ENCODE measurements around the gene PRDM16. TPM values are rescaled to one million over a fixed set of nuclear protein-coding genes. Genes with fewer than 3 reads are reported as not detected.

Gene PRDM16
- polyA plus RNA-seq, 1 donor from 2014 or later = 0.21 TPM

DNA sequence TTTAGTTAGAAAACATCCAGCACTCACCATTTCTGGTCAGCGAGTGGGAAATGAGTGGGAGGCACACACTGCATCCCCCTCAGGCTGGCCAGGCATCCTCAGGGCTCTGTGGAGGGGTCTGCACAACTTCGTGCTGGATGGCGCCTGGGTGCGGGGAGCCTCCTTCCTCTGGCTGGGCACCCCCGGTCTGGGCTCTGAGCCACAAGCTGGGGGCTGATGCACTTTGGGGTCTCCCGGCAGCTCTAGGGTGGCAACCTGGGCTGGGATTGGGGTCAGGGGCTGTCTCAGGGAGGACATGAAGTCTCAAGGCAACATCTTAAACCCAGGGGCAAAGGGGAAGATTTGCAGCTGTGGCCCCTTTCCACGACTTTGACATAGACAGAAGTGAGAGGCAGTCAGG lies 23.5 kb downstream of the PRDM16 start:
- no peaks in the 10 kb centered on the region for H3K9me2 ChIP-seq (ENCODE audit: insufficient read depth, low read length)
- H3K79me2 ChIP-seq (replicated peaks; ENCODE audit: insufficient read depth, low read length) = peaks cover 73% of the 10 kb centered on the region
- H3K27ac ChIP-seq (ENCODE audit: low read length) = no peak overlapping the region
- no peaks in the 10 kb centered on the region for H3K27me3 ChIP-seq (ENCODE audit: insufficient read depth, low read depth, low read length)
- no peak overlapping the region for H2AFZ ChIP-seq (ENCODE audit: low read depth, low read length)
- no peaks in the 10 kb centered on the region for H3K9me3 ChIP-seq (ENCODE audit: low read length)
- no peaks in the 10 kb centered on the region for H3K36me3 ChIP-seq (ENCODE audit: insufficient read depth, low read length)
- TF ChIP-seq POLR2AphosphoS5 (IDR thresholded peaks at IDR 0.05) (no peak), MXI1 (conservative IDR thresholded peaks at IDR 0.05; ENCODE audit: poor library complexity, severe bottlenecking) (no peak), TAF1 (IDR thresholded peaks at IDR 0.05; ENCODE audit: low read depth) (no peak), SMC3 (conservative IDR thresholded peaks at IDR 0.05; ENCODE audit: poor library complexity) (no peak), EP300 (conservative IDR thresholded peaks at IDR 0.05; ENCODE audit: poor library complexity, severe bottlenecking) (no peak), RAD21 (conservative IDR thresholded peaks at IDR 0.05) (no peak), EZH2 (IDR thresholded peaks at IDR 0.05; ENCODE audit: borderline replicate concordance, insufficient read depth, low read length, poor library complexity, severe bottlenecking) (no peak)
- TF ChIP-seq, protein P1, sequence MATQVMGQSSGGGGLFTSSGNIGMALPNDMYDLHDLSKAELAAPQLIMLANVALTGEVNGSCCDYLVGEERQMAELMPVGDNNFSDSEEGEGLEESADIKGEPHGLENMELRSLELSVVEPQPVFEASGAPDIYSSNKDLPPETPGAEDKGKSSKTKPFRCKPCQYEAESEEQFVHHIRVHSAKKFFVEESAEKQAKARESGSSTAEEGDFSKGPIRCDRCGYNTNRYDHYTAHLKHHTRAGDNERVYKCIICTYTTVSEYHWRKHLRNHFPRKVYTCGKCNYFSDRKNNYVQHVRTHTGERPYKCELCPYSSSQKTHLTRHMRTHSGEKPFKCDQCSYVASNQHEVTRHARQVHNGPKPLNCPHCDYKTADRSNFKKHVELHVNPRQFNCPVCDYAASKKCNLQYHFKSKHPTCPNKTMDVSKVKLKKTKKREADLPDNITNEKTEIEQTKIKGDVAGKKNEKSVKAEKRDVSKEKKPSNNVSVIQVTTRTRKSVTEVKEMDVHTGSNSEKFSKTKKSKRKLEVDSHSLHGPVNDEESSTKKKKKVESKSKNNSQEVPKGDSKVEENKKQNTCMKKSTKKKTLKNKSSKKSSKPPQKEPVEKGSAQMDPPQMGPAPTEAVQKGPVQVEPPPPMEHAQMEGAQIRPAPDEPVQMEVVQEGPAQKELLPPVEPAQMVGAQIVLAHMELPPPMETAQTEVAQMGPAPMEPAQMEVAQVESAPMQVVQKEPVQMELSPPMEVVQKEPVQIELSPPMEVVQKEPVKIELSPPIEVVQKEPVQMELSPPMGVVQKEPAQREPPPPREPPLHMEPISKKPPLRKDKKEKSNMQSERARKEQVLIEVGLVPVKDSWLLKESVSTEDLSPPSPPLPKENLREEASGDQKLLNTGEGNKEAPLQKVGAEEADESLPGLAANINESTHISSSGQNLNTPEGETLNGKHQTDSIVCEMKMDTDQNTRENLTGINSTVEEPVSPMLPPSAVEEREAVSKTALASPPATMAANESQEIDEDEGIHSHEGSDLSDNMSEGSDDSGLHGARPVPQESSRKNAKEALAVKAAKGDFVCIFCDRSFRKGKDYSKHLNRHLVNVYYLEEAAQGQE (IDR thresholded peaks at IDR 0.05; ENCODE audit: borderline replicate concordance) = no peak
- TF ChIP-seq, protein P2, sequence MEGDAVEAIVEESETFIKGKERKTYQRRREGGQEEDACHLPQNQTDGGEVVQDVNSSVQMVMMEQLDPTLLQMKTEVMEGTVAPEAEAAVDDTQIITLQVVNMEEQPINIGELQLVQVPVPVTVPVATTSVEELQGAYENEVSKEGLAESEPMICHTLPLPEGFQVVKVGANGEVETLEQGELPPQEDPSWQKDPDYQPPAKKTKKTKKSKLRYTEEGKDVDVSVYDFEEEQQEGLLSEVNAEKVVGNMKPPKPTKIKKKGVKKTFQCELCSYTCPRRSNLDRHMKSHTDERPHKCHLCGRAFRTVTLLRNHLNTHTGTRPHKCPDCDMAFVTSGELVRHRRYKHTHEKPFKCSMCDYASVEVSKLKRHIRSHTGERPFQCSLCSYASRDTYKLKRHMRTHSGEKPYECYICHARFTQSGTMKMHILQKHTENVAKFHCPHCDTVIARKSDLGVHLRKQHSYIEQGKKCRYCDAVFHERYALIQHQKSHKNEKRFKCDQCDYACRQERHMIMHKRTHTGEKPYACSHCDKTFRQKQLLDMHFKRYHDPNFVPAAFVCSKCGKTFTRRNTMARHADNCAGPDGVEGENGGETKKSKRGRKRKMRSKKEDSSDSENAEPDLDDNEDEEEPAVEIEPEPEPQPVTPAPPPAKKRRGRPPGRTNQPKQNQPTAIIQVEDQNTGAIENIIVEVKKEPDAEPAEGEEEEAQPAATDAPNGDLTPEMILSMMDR (IDR thresholded peaks at IDR 0.05; ENCODE audit: poor library complexity, severe bottlenecking) = no peak
- no peaks in the 10 kb centered on the region for H3F3A ChIP-seq (ENCODE audit: insufficient read depth, low read length, poor library complexity, severe bottlenecking)
- no peak overlapping the region for H3K4me3 ChIP-seq (ENCODE audit: low read length)
- H3K4me2 ChIP-seq (ENCODE audit: low read length) = no peak overlapping the region
- H3K9ac ChIP-seq (ENCODE audit: low read length) = no peak overlapping the region
- no peaks in the 10 kb centered on the region for H4K20me1 ChIP-seq (ENCODE audit: insufficient read depth)

DNA sequence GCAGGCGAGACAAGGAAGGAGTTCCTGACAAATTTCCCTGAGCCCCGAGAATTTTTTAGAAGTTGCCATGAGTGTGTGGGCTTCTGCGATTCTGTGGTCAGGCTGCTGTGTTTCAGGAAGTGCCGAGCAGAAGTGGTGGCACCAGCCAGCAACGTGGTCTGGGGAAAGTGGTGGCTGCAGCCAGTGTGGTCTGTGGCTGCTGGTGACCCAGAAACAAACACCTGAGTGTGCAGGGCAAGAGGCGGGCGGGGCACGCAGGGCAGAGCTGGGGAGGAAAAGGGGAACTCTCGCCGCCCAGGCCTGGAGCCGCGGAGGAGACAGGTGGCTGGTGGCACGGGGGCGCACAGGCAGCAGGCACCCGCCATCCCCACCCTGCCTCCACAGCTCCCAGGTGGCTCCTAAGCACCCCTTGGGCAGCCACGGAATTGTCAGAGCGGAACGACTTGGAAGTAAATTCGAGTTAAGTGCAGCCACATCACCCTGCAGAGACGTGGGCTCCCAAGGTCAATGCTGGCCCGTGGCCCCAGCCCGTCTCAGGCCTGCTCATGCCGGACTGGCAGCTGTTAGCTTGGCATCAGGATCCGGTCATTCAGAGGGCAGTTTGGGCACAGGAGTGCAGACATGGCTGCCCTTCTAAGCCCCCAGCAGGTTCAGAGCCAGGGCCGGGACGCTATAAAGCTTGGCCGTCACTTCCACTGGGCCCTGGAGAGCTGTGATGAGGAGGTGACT lies 25.1 kb downstream of the PRDM16 start:
- H3K4me3 ChIP-seq (ENCODE audit: low read length) = no peak overlapping the region
- no peaks in the 10 kb centered on the region for H3K9me2 ChIP-seq (ENCODE audit: insufficient read depth, low read length)
- no peaks in the 10 kb centered on the region for H3F3A ChIP-seq (ENCODE audit: insufficient read depth, low read length, poor library complexity, severe bottlenecking)
- H4K20me1 ChIP-seq (ENCODE audit: insufficient read depth) = no peaks in the 10 kb centered on the region
- H2AFZ ChIP-seq (ENCODE audit: low read depth, low read length) = no peak overlapping the region
- H3K36me3 ChIP-seq (ENCODE audit: insufficient read depth, low read length) = no peaks in the 10 kb centered on the region
- H3K9me3 ChIP-seq (ENCODE audit: low read length) = no peaks in the 10 kb centered on the region
- peaks cover 73% of the 10 kb centered on the region for H3K79me2 ChIP-seq (replicated peaks; ENCODE audit: insufficient read depth, low read length)
- no peak overlapping the region for H3K27ac ChIP-seq (ENCODE audit: low read length)
- no peak overlapping the region for H3K4me2 ChIP-seq (ENCODE audit: low read length)
- H3K27me3 ChIP-seq (ENCODE audit: insufficient read depth, low read depth, low read length) = no peaks in the 10 kb centered on the region
- TF ChIP-seq TAF1 (IDR thresholded peaks at IDR 0.05; ENCODE audit: low read depth) = no peak
- TF ChIP-seq SMC3 (conservative IDR thresholded peaks at IDR 0.05; ENCODE audit: poor library complexity) = no peak
- TF ChIP-seq EP300 (conservative IDR thresholded peaks at IDR 0.05; ENCODE audit: poor library complexity, severe bottlenecking) = no peak
- TF ChIP-seq EZH2 (IDR thresholded peaks at IDR 0.05; ENCODE audit: borderline replicate concordance, insufficient read depth, low read length, poor library complexity, severe bottlenecking) = no peak
- TF ChIP-seq, protein P2 (IDR thresholded peaks at IDR 0.05; ENCODE audit: poor library complexity, severe bottlenecking) = no peak
- TF ChIP-seq MXI1 (conservative IDR thresholded peaks at IDR 0.05; ENCODE audit: poor library complexity, severe bottlenecking) = no peak
- TF ChIP-seq, protein P1 (IDR thresholded peaks at IDR 0.05; ENCODE audit: borderline replicate concordance) = no peak
- no peak for TF ChIP-seq POLR2AphosphoS5 (IDR thresholded peaks at IDR 0.05)
- TF ChIP-seq RAD21 (conservative IDR thresholded peaks at IDR 0.05) = no peak
- no peak overlapping the region for H3K9ac ChIP-seq (ENCODE audit: low read length)

All from neural cell (in vitro differentiated cells).